DMS153 treated with DMSO at 0.1 percent for 48 hours (cell line): ENCODE results near the gene CCDC18.

Experiments
- DNase-seq: peaks from one replicate; lab custom pipeline; 2025; ENCODE audit not compliant: unreplicated experiment; lab: John Stamatoyannopoulos, UW

CCDC18 gene

DNA sequence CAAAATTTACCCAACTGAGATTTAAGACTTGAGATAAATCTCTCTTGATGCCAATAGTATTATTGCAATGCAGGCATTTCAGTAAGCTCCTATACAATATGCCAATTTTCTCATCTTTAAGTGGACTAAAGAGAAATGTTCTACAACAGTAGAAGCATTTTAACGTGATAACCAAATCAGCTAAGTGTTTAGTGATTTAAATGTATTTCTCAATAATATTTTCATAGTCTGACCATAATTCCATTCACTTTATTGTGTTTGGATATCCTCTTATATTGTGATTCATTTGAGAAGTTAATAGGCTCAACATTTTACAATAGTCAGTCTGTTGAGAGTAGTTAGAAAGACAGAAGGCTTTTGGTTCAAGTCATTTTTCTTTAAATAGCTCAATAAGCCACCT, 120.6 kb downstream of the CCDC18 start:
- DNase-seq: no peak

DNA sequence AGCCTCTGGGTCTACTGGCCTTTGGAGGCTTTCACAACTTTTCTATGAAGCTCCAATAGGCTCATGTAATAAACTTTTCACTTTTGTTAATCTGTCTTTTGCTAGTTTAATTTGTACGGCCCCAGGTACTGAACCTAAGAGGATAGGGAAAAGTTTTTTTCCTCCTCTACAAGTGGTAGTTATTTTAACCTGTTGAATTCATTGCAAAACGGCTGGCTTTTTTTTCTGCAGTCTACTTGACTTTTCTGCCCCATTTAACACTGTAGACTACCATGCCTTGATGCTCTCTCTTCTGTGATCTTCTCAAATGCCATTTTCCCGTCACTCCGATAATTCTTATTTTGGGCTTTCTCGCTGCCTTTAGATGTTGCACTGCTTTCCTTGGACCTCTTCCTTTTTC, 121.6 kb downstream of the CCDC18 start:
- no peak for DNase-seq

DNA sequence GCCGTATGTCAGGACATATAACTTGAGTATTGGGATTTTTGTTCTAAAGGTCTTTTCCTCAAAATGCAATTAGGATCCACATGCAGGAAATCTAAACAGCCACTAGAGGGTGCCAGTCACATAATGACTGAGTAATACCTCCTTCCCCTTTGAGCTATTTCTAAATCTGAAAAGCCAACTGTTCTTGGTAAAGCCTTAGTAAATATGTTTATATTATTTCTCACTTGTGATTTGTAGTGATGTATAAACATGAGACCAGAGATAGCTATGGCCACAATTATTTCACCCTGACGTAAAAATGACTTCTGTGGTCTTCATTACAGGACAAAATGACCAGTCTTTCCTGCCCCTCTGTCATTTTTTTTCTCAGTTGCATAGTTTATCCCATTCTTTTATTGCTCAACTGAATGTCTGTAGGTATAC, 124.2 kb downstream of the CCDC18 start:
- DNase-seq: peak; percentile 50

DNA sequence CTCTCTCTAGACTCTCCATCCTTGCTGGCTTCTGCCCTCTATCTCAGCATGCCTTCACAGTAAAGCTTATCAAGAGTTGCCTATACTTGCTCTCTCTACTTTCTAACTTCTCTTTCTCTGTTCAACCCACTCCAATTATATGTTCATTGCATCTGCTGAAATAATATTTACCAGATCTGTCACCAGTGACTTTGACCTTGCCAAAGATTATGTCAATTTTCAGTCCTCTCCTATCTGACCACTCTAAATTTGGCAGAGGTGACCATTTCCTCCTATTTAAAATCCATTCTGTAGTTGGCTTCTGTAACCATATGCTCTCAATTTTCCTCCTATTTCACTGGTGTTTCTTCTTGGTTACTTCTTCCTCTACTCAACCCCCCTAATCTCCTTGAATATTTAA, 126.4 kb downstream of the CCDC18 start:
- DNase-seq: no peak

DNA sequence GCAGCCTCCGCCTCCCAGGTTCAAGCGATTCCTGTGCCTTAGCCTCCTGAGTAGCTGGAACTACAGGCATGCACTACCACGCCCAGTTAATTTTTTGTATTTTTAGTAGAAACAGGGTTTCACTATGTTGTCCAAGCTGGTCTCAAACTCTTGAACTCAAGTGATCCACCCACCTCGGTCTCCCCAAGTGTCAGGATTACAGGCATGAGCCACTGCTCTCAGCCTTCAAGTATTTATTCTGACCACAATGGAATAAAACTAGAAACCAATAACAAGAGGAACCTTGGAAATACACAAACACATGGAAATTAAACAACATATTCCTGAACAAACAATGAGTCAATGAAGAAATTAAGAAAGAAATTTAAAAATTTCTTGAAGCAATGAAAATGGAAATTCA, 132.5 kb downstream of the CCDC18 start:
- DNase-seq: no peak

DNA sequence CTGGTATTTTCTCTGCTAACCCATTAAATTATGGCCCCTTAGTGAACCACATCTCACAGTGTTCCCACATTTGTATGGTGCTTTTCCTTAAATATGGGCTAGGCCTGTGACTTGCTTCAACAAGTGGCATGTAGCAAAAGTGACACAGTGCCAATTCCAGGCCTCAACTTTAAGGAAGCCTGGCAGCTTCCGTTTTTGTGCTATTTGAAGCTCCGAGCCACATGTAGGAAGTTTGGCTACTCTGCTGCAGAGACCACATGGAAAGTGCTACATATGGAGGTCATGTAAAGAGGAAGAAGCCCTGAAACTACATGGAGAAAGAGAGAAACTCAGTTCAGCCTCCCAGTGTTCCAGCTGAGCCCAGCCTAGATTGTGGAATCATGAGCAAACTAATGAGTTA, 136.7 kb downstream of the CCDC18 start:
- DNase-seq: no peak

DNA sequence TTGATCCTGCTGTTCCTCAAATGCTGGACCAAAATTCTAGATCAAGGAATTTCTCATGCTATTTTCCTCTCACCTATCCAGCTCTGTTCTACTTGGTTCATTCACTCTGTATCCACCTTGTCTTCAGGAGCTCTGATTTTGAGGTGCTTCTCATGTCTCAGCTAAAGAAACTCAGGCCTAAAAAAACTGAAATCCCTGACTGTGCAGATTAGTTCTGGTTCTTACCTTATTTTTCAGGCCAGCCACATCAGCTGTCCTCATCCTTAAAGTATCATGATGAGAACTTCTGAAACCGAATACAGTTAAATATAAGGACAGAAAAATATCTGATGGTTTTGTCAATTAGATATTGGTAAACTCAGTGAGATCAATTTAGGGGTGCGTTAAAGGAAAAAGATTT, 137.4 kb downstream of the CCDC18 start:
- DNase-seq: no peak

DNA sequence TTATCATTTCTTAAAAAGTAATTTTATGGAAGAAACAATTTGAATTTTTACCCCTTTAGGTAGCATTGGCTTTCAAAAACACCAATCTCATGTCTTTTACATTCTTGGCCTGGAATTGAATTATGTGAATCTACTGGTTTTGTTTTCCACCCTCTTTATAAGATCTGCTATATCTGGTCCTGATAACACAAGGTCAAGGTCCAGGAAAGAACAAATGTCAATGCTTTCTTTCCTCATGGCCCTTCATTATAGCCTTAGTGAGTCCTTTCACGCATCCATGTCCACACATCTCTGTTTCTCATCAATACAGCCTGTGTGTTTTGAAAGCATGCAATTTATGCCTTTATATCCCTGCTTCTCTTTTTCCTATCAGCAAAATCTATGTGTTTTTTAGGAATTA, 141.2 kb downstream of the CCDC18 start:
- DNase-seq: no peak

DNA sequence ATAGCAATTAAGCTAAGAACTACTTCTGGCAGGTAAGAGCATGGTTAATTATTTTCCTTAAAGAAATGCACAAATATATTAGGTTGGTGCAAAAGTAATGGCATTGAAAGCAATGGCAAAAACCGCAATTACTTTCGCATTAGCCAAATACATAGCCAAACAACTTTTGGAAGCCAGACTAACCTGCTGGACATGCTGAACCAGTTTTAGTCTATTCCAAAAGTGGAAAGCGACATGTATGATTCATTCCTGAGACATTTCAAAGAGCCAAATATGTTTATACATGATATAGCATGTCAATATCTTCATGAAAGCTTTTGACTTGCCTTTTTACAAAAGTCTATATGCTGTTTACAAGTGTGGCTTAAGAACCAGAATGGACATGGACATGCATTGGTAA, 141.8 kb downstream of the CCDC18 start:
- DNase-seq: no peak

DNA sequence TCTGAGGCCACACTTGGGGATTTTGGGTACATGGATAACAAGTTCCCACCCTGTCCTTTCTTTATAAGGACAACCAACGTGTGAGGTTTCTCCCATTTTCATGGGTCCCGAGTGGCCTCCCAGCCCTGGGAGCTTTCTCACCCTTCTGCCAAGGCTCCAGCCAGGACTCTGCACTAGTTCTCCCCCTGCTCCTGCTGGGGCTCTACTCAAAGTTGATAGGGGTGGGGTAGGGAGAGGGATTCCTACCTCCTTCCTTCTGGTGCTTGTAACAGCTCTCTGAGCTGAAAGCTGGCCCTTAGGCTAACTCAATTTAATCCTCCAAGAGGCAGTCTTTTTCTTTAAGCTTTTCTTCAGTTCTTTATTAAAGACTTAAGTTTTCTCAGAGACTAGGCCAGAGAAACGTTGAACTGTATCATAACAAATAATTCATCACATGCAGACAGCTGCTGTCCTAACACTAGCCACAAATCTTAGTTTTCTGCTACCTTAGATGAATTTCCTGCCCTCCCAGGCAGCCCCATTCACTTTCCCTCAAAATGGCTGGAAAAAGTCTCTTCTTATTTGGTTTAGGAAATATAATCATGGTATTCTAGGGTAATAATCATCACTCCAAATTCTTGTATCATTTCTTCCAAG, 142.8 kb downstream of the CCDC18 start:
- DNase-seq: no peak

DNA sequence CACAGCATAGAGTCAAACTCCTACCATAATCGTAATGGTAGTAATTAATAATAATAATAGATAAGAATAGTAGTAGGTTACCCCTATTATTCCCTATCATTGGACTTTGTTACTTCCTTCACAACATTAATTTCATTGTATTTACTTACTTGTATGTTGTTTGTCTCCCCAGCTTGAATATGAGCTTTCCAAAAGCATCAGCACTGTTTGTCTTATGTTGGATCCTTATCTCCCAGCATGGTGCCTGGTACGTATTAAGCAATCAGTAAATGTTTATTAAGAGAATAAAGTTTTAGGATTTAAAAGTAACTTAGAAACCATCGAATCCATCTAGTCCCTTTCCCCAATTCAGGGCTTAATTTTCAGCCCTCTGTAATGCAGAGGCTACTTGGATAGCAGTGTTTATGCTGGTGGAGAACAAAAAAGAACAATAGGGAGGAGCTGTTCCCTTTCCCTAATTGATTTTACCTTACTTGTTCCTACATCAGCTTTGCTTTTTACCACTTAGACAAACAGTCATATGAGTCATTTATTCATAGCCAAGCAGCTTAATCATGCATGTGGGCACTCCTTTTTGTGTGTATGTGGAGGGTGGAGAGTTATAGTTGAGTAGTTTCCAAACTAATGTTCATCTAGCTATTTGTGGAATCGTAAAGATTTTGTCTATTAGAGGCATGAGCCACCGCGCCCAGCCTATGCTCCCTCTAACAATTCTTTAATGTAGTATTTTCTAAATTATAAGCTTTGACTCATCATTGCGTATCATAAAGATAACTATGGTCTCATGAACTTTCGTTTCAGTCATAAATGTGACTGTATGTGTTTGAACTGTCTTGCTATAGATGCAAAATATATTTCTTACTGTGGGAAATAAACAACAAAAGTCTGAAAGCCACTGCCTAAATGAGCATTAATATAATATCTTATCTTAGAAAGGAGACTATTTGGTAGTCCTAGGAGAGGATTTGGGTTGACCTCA, 144.3 kb downstream of the CCDC18 start:
- peak; percentile 44 for DNase-seq
